Stimulated activated CD8-positive, alpha-beta memory T cell treated with anti-CD3 and anti-CD28 coated beads, Interleukin-15, amount 100 ng/mL, for 48 hours (primary cell): Measurements from ENCODE around the gene CTRB1.
"Not testable (repeated sequence)": the region's sequence is repeated elsewhere in the genome, so short reads cannot be mapped to it uniquely, and the experiment has no call there.

Experiments used
- DNase-seq, 2 donors: peaks; one replicate each; pipeline ENCODE4 v3.0.0-alpha.2; 2020; ENCODE audit warnings: low read depth in 2 of 2

CTRB1 gene

GRCh38 chr16:75271441-75272096 is 52.8 kb downstream of the CTRB1 start:
- no peak for DNase-seq

GRCh38 chr16:75272097-75272551 is 53.3 kb downstream of the CTRB1 start:
- DNase-seq = no peak

- not testable (repeated sequence) for DNase-seq
Observed at GRCh38 chr16:75272629-75273028, 53.8 kb downstream of the CTRB1 start.

- no peak for DNase-seq
Observed at GRCh38 chr16:75273054-75273925, 54.5 kb downstream of the CTRB1 start.
